OCI-LY1 (cell line): ENCODE data around the gene AGER.

Source experiments
- EZH2 ChIP-seq: fragments of 200-600 bp; sonication (generic), shearing (Covaris generic); IDR thresholded peaks from 2 replicates; pipeline ENCODE4 v1.8.0; 2017; ENCODE audit warnings: borderline replicate concordance, mixed run types, mild to moderate bottlenecking, antibody characterized with exemption, low read length, moderate library complexity, mixed read lengths
- TF ChIP-seq, protein P1 (sequence below): fragments of 200-600 bp; sonication (generic), shearing (Covaris generic); IDR thresholded peaks from 2 replicates; pipeline ENCODE4 v1.5.1; 2017; ENCODE audit warnings: mild to moderate bottlenecking, antibody characterized with exemption, low read length, moderate library complexity, mixed read lengths

DNA sequence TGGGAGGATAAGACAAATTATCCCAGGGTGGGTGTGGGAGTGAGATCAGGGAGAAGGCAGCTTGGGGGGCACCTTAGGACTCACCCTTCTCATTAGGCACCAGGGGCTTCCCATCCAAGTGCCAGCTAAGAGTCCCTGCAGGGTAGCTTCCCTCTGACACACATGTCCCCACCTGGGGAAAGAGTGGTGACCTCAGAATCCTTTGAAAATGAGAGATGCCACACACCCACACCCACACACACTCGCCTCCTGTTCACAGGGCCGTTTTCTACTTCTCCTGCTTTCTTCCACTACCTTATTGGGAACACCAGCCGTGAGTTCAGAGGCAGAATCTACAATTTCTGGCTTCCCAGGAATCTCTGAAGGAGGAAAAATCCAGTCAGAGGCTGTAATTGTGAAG is 1.0 kb downstream of the AGER start:
- TF ChIP-seq, protein P1, sequence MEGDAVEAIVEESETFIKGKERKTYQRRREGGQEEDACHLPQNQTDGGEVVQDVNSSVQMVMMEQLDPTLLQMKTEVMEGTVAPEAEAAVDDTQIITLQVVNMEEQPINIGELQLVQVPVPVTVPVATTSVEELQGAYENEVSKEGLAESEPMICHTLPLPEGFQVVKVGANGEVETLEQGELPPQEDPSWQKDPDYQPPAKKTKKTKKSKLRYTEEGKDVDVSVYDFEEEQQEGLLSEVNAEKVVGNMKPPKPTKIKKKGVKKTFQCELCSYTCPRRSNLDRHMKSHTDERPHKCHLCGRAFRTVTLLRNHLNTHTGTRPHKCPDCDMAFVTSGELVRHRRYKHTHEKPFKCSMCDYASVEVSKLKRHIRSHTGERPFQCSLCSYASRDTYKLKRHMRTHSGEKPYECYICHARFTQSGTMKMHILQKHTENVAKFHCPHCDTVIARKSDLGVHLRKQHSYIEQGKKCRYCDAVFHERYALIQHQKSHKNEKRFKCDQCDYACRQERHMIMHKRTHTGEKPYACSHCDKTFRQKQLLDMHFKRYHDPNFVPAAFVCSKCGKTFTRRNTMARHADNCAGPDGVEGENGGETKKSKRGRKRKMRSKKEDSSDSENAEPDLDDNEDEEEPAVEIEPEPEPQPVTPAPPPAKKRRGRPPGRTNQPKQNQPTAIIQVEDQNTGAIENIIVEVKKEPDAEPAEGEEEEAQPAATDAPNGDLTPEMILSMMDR, result no peak
- no peak for TF ChIP-seq EZH2
